ENCODE results near the gene MACROD2.

DNA sequence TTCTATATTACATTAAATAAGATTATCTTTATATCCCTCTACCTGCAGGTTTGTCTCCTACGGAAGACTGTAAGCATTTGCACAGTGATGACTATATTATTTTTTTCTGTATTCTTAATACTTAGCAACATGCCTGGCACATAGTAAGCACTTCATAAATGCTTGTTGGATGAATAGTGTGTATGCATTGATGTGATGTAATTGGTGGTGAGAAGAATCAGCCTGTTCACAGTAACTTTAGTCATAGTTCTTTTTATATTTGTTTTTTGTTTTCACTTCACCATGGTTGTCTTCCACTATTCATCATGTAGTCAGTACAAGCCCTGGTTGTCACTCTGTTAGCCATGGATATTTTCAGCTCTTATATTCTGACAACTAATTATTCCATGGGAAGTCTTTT, 526.1 kb downstream of the MACROD2 start:
- TF ChIP-seq, protein P1, sequence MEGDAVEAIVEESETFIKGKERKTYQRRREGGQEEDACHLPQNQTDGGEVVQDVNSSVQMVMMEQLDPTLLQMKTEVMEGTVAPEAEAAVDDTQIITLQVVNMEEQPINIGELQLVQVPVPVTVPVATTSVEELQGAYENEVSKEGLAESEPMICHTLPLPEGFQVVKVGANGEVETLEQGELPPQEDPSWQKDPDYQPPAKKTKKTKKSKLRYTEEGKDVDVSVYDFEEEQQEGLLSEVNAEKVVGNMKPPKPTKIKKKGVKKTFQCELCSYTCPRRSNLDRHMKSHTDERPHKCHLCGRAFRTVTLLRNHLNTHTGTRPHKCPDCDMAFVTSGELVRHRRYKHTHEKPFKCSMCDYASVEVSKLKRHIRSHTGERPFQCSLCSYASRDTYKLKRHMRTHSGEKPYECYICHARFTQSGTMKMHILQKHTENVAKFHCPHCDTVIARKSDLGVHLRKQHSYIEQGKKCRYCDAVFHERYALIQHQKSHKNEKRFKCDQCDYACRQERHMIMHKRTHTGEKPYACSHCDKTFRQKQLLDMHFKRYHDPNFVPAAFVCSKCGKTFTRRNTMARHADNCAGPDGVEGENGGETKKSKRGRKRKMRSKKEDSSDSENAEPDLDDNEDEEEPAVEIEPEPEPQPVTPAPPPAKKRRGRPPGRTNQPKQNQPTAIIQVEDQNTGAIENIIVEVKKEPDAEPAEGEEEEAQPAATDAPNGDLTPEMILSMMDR (IDR thresholded peaks at IDR 0.05): no peak
- no peak for TF ChIP-seq POLR2A (IDR thresholded peaks at IDR 0.05)
